HG02588 (cell line): ENCODE data around the gene FARS2.

Experiments used
- ATAC-seq: cut with Tn5 transposase; IDR thresholded peaks from one replicate; pipeline ENCODE4 v1.9.1; 2021; ENCODE audit warnings: mild to moderate bottlenecking, moderate library complexity; ENCODE audit not compliant: unreplicated experiment

FARS2 gene

DNA sequence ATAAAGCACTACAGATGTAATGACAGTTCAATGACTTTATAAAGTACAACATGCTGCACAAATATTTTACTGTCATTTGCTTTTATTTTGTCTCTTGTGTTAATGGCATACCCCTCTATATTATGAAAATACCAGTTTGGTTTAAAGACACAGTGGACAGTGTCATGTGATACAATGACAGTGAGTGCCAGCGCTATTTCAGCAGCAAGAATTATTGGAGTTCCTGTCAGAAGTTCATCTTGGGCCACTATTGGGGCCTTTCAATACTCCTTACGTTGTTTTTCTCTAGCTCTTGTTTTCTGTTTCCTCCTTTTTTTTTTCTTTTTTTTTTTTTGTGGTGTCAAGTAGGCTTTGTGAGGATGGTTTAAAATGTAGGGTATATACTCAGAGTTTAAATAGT lies 232.5 kb downstream of the FARS2 start:
- ATAC-seq = no peak

- ATAC-seq = no peak
Measured at GRCh38 chr6:5497896-5498578, 236.7 kb downstream of the FARS2 start.

GRCh38 chr6:5498579-5498899 lies 237.2 kb downstream of the FARS2 start:
- ATAC-seq = no peak

DNA sequence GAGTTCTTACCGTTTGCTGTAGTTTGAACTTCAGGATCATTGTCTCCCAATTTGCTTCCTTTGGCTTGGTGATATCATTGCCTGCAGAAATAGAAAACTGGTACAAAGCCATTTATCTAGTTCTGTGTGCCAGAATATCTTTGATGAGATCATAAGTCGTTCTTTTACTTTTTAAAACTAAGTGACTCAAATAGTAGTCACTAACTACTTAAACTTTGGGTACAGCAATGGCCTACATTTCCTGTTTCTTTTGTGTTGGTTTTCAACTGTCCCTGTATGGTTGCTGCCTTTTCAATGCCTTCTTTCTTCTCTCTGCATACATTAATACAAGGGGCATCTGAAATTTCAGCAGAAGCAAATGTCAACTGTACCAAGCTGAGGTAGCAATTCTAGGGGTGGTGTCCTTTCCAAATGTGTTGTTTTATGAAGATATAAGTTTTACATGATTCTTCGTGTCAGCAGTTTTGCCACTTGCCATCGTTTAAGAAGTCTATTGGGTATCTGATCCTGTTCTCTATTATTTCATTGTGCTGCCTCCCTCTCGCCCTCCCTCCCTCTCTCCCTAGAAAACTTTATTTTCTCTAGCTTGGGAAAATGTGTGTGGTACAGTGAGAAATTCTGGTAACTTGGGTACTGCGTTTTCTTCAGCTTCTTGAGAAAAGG lies 238.5 kb downstream of the FARS2 start:
- ATAC-seq = no peak

DNA sequence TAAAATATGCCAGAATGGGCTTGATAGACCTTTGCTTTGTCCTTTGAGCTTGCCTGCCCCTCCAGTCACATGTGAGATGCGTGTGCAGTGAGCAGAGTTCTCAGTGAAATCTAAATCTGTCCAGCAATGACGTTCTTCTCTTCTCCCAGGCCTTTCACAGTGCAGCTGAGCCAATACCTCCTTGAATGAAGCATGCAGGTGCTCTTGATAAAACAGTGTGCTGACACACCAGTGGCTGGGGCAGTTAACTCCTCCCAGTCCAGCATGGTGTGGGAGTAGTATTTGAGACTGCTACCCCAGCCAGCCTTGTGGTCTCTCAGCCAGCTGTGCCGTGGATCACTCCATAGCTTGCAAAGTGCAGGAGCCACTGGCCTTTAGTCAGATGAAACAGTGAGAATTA lies 240.5 kb downstream of the FARS2 start:
- no peak for ATAC-seq

DNA sequence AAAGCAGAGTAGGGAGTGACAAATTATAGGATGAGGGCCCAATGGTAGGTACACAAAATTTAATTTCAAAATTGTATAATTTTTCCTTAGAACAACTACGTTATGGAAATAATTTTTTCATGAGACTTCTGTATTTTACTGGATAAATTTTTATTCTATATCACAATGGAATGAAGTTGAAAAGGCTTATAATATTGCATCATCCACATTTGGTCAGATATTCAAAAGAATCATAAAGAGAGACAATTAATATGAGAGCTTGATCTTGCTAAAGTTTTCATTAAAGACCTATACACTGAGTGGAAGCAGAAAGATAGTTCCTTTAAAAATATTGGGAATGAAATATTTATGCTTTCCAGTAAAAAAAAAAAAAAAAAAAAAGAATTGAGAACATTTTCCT lies 242.8 kb downstream of the FARS2 start:
- ATAC-seq = no peak

GRCh38 chr6:5506149-5506548 lies 244.8 kb downstream of the FARS2 start:
- ATAC-seq = peak; percentile 48

- ATAC-seq = peak; percentile 25
Measured at GRCh38 chr6:5506597-5506996, 245.3 kb downstream of the FARS2 start.

DNA sequence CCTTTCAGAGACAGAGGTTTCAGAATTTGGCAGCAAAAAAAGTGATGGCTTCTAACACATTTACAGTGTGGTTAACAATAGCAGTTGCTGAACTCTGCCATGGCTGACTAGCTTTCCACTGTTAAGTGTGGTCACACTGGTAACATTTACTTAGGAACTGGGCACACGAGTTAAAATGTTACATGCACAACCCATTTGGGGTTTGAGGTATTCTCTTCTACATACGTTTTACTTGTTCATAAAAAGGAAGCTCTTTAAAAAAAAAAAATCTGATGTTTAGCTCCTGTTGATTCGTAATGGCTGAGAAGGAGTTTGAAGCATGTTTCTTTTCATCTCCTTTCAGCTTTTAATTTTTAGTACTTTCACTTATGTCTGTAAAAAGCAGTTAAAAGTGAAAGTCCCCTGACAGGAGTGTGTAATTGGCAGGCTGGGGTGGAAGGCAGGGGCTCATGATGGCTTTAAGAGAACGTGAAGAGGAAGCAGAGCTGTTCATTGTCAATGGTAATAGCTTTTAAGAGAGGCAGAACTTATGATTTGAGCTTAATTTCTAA lies 245.9 kb downstream of the FARS2 start:
- peak; percentile 73 for ATAC-seq

GRCh38 chr6:5509106-5509505 lies 247.8 kb downstream of the FARS2 start:
- ATAC-seq = no peak

GRCh38 chr6:5510331-5511133 lies 249.2 kb downstream of the FARS2 start:
- ATAC-seq = no peak

GRCh38 chr6:5511954-5512353 lies 250.6 kb downstream of the FARS2 start:
- ATAC-seq = no peak

DNA sequence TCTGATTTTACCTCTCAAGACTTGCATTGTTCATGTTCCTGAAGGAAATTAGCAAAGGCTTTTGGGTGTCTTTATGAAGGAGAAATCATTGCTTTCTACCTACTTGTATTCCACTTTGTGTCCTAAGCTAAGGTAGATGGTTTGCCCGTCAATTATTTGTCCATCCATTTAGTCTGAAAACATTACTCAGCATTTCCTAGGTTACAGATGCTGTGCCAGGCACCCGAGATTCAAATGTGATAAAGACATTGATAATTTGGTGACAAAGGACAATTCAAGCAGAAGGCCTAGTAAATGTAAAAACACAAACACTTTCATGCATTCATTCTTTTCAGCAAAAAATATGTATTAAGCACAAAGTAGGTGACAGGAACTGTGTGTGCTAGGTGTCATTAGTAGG lies 251.1 kb downstream of the FARS2 start:
- ATAC-seq = no peak

GRCh38 chr6:5513408-5513807 lies 252.1 kb downstream of the FARS2 start:
- ATAC-seq = no peak

DNA sequence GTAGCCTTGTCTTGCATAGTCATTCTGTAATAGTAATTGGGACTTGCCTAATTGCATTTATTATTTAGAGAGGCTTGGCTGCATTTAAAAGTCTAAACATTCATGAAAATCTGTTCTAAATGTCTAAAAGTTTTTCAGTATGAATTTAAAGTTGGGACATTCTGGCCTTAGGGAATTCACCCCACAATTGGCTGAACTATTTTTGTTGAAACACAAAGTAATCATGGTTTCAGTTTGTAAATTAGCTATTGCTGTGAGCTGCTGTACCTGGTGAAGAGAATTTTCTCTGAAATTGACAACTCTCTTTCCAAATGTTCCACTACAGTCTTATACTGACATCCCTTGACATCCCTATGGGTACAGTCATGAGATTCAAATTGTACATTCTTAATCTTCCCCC lies 253.0 kb downstream of the FARS2 start:
- ATAC-seq = peak; percentile 45

DNA sequence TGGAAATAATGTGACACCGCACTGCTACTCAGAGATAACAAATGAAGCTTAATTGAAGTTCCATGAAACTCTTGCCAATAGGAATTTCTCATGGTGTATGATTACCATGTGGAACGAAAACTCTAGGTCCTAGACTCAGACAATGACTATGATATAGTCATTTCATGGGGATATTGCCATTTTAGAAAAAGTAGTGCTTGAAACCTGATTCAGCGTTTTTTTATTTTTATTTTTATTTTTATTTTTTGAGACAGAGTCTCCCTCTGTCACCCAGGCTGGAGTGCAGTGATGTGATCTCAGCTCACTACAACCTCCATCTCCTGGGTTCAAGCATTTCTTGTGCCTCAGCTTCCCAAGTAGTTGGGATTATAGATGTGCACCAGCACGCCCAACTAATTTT lies 253.9 kb downstream of the FARS2 start:
- no peak for ATAC-seq

- ATAC-seq = no peak
Measured at GRCh38 chr6:5516036-5516435, 254.7 kb downstream of the FARS2 start.

DNA sequence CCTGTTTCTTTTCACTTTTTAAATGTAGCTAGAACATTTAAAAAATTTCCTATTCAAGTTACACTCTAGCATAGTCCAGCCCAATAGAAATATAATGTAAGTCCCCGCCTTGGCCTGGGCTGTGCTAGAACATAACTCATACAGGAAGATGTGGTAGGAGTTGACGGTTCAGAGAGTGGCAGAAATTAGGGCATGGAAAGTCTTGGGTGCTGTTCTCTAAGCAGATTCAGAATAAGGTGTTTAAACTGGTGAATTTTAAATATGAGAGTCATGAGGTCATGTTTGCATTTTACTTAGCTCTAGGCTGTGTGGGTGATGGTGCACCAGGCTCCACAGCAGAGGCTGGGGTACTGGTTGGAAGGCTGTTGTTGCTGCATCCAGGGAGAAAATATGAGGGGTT lies 256.5 kb downstream of the FARS2 start:
- ATAC-seq = no peak

GRCh38 chr6:5518936-5519491 lies 257.7 kb downstream of the FARS2 start:
- ATAC-seq = no peak

DNA sequence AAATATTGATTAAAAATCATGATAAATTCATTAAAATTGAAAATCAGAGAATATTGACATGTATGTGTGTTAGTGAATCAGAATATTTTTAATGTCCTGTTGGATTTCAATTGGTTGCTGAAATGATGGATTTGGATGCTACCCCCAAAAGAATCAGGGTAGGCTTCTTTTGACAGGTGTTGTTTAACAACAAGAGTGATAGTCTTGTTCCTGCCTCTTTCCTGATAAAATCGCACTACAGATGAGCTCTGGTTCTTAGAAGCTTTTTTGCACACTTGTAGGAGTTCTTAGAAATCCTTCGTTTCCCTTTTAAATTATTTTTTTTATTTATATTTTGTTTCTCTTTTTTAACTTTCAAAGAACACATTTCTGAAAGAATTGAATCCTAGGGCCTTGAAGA lies 259.5 kb downstream of the FARS2 start:
- ATAC-seq = no peak

GRCh38 chr6:5521322-5521721 lies 260.0 kb downstream of the FARS2 start:
- no peak for ATAC-seq

GRCh38 chr6:5522147-5522546 lies 260.8 kb downstream of the FARS2 start:
- ATAC-seq = no peak
